Glutamatergic neuron (in vitro differentiated cells): ENCODE data around the gene MEGF11. TPM values are rescaled to one million over a fixed set of nuclear protein-coding genes. Genes with fewer than 3 reads are reported as not detected.

ENCODE experiments used
- DNase-seq: peaks from one replicate; pipeline ENCODE4 v3.0.0; 2022
- H3K27ac Mint-ChIP-seq: one replicate; pipeline ENCODE4 v1.8.0; 2020; ENCODE audit warnings: mild to moderate bottlenecking, mixed read lengths, inconsistent platforms; ENCODE audit not compliant: unreplicated experiment
- H3K27me3 Mint-ChIP-seq: one replicate; pipeline ENCODE4 v1.8.0; 2020; ENCODE audit warnings: mild to moderate bottlenecking, moderate library complexity, mixed read lengths, inconsistent platforms; ENCODE audit not compliant: unreplicated experiment
- H3K36me3 Mint-ChIP-seq: one replicate; pipeline ENCODE4 v1.8.0; 2020; ENCODE audit warnings: mild to moderate bottlenecking, mixed read lengths, inconsistent platforms; ENCODE audit not compliant: unreplicated experiment
- H3K4me1 Mint-ChIP-seq: one replicate; pipeline ENCODE4 v1.8.0; 2020; ENCODE audit warnings: mild to moderate bottlenecking, low read depth, mixed read lengths, inconsistent platforms; ENCODE audit not compliant: unreplicated experiment
- H3K4me3 Mint-ChIP-seq: one replicate; pipeline ENCODE4 v1.8.0; 2020; ENCODE audit warnings: mild to moderate bottlenecking, mixed read lengths, inconsistent platforms; ENCODE audit not compliant: unreplicated experiment
- H3K9me3 Mint-ChIP-seq: one replicate; pipeline ENCODE4 v1.8.0; 2020; ENCODE audit warnings: mild to moderate bottlenecking, moderate library complexity, mixed read lengths, inconsistent platforms; ENCODE audit not compliant: unreplicated experiment
- total RNA-seq: library from RNA; stranded (reverse); fragmentation: NEBNext Ultra II Directional; extraction: Animal tissue kit (Norgen Biotek cat#: 25700); gene quantifications from one replicate; pipeline ENCODE4 v1.2.1, GENCODE V29; 2021; ENCODE audit not compliant: unreplicated experiment
- TF ChIP-seq, protein P1 (sequence below): fragments of 200-600 bp; sonication (generic); IDR thresholded peaks from one replicate; pipeline ENCODE4 v1.5.0; 2021; ENCODE audit not compliant: partially characterized antibody, unreplicated experiment

MEGF11 gene
- total RNA-seq, 1 donor from 2014 or later, result 2.6 TPM

DNA sequence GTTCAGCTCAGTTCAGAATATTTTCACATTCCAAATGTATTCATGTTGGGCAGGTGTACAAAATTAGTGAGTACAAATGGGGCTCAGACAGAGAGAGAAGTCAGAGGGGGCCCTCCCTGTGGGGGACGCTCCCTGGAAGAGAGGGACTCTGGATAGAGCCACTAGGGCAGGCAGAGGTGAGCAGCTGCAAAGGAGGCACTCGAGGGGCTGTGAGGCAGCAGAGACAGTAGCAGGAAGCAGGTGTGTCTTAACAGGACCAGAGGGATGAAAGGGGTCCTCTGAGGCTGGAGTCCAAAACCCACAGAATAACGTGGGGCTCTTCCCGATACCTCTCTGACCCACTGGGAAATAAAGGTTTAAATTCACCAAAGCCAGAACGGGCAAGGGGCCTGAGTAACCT lies 127.1 kb downstream of the MEGF11 start:
- DNase-seq, result no peak
- Mint-ChIP-seq H3K27me3 (peaks cover 28% of the 10 kb centered on the region), H3K4me3 (peak overlapping the region; percentile 59), H3K9me3 (peaks cover 20% of the 10 kb centered on the region), H3K4me1 (peaks cover 63% of the 10 kb centered on the region), H3K36me3 (no peaks in the 10 kb centered on the region), H3K27ac (peak overlapping the region; percentile 65)
- TF ChIP-seq, protein P1, sequence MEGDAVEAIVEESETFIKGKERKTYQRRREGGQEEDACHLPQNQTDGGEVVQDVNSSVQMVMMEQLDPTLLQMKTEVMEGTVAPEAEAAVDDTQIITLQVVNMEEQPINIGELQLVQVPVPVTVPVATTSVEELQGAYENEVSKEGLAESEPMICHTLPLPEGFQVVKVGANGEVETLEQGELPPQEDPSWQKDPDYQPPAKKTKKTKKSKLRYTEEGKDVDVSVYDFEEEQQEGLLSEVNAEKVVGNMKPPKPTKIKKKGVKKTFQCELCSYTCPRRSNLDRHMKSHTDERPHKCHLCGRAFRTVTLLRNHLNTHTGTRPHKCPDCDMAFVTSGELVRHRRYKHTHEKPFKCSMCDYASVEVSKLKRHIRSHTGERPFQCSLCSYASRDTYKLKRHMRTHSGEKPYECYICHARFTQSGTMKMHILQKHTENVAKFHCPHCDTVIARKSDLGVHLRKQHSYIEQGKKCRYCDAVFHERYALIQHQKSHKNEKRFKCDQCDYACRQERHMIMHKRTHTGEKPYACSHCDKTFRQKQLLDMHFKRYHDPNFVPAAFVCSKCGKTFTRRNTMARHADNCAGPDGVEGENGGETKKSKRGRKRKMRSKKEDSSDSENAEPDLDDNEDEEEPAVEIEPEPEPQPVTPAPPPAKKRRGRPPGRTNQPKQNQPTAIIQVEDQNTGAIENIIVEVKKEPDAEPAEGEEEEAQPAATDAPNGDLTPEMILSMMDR, result no peak

DNA sequence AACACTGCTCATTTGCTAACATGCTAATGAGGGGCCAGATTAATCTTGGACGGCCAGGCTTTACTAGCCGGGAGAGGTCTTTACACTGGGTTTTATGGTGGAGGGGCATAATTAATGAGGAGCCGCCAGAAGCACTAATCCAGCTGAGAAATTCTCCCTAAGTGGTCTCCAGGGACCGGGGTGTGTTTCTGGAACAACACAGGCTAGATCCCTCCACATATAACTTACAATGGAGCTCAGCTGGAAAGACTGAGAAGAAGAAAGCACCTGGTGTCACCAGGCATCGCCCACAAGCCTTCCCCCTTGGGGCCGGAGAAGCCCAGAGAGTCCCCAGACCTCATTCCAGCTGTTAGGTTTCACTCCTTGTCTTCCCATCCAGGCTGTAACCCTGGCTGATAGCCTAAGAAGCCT lies 127.5 kb downstream of the MEGF11 start:
- peak overlapping the region; percentile 59 for H3K4me3 Mint-ChIP-seq
- peaks cover 18% of the 10 kb centered on the region for H3K9me3 Mint-ChIP-seq
- H3K27ac Mint-ChIP-seq, result peak overlapping the region; percentile 65
- TF ChIP-seq, protein P1, result no peak
- H3K27me3 Mint-ChIP-seq, result peaks cover 26% of the 10 kb centered on the region
- H3K4me1 Mint-ChIP-seq, result peaks cover 60% of the 10 kb centered on the region
- DNase-seq, result peak; percentile 58
- no peaks in the 10 kb centered on the region for H3K36me3 Mint-ChIP-seq

DNA sequence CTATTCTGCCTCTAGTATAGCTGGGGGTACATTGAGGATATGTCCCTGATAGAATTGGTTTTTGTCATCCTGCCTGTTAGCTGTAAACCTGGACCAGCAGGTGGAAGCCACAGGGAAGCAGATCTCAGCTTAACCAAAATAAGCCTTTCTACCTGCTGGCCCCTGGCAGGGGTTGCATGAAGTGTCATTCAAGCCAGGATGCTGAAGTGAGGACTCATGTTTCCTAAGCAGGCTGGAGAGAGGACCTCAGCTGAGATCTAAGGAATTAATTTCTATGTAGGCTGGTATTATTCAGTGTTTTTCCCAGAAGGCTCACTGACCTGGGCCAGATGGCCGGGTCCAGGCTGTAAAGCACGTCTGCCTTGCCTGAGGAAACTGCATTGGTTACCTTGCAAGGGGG lies 128.9 kb downstream of the MEGF11 start:
- Mint-ChIP-seq H3K27me3 (peaks cover 15% of the 10 kb centered on the region), H3K4me1 (peaks cover 46% of the 10 kb centered on the region)

DNA sequence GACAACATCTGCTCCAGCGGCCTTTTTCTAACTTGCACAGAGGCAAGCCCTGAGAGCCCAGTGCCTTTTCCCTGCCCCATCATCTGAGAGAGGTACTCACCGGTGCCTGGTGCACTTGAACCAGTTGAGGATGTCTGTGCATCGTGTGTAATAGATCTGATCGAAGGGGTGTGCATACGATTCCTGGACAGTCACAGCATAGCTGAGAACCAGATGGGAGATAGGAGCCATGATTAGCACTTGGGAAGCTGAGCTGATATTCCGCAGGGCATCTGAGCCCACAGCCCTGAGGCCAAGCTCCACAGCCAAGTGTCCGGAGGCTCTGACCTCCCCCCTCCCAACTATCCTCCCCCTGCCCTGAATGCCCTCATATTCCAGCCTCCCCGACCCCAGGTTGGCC lies 129.8 kb downstream of the MEGF11 start:
- H3K27me3 Mint-ChIP-seq, result peaks cover 11% of the 10 kb centered on the region
- no peak for DNase-seq
- peaks cover 45% of the 10 kb centered on the region for H3K4me1 Mint-ChIP-seq
- H3K4me3 Mint-ChIP-seq, result peak overlapping the region; percentile 1
- peaks cover 12% of the 10 kb centered on the region for H3K9me3 Mint-ChIP-seq
- no peak overlapping the region for H3K27ac Mint-ChIP-seq
- TF ChIP-seq, protein P1, result no peak
- H3K36me3 Mint-ChIP-seq, result no peaks in the 10 kb centered on the region

More for the DNA sequence above, 128.9 kb downstream of the MEGF11 start:
- Mint-ChIP-seq H3K27ac (no peak overlapping the region), H3K4me3 (peak overlapping the region; percentile 2), H3K36me3 (no peaks in the 10 kb centered on the region), H3K9me3 (peaks cover 12% of the 10 kb centered on the region)
- TF ChIP-seq, protein P1, result no peak
- peak; percentile 39 for DNase-seq

DNA sequence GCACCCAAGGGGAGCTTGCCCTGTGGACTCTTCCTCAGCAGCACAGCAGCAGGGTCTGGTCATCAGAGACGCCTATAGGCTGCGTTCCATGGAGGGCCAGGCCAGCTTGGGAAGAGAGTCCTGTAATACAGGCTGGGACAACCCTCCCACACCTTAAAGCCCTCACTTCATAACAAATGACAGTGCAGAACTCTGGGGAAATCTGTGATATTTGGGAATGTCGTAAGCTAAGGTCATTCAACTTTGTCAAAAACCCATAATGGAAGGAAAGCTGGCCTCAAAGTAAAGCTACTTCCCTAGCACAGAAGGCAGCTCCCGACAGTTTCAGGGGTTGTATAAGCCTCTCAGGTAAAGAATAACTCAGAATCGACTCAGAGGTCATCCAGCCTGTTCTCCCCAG lies 133.1 kb downstream of the MEGF11 start:
- Mint-ChIP-seq H3K4me1 (peaks cover 29% of the 10 kb centered on the region), H3K36me3 (no peaks in the 10 kb centered on the region), H3K27me3 (peaks cover 8% of the 10 kb centered on the region), H3K4me3 (no peak overlapping the region), H3K9me3 (peaks cover 10% of the 10 kb centered on the region), H3K27ac (no peak overlapping the region)
- no peak for DNase-seq
- TF ChIP-seq, protein P1, result no peak
